ENCODE data around the gene SDK1.
"Not testable (repeated sequence)": the region's sequence is repeated elsewhere in the genome, so short reads cannot be mapped to it uniquely, and the experiment has no call there.

Gene SDK1

GRCh38 chr7:3957472-3958108 lies 656.5 kb downstream of the SDK1 start:
- ChIA-PET POLR2A (ENCODE audit: low non-redundant PET) (no interaction called here), CTCF (no interaction called here)
- no peak for DNase-seq (ENCODE audit: low spot score)
- no peak for TF ChIP-seq CTCF (conservative IDR thresholded peaks at IDR 0.05; ENCODE audit: low read depth)
- H3K27ac ChIP-seq, result no peak overlapping the region

- H3K27ac ChIP-seq, result no peak overlapping the region
- no peak for TF ChIP-seq CTCF (conservative IDR thresholded peaks at IDR 0.05; ENCODE audit: low read depth)
- POLR2A ChIA-PET (ENCODE audit: low non-redundant PET), result no interaction called here
- CTCF ChIA-PET, result no interaction called here
- DNase-seq (ENCODE audit: low spot score), result no peak
These were observed 657.0 kb downstream of the SDK1 start for GRCh38 chr7:3958109-3958483.

- H3K27ac ChIP-seq, result no peak overlapping the region
- ChIA-PET CTCF (no interaction called here), POLR2A (ENCODE audit: low non-redundant PET) (no interaction called here)
- TF ChIP-seq CTCF (conservative IDR thresholded peaks at IDR 0.05; ENCODE audit: low read depth), result no peak
- no peak for DNase-seq (ENCODE audit: low spot score)
These were observed 658.3 kb downstream of the SDK1 start for GRCh38 chr7:3959364-3959763.

- no peak for DNase-seq (ENCODE audit: low spot score)
- CTCF ChIA-PET, result interaction anchor here (0.6 kb wide), 1 partner anchor 1696 kb away, joined by 3 read pairs; no protein-coding TSS in a partner anchor
- H3K27ac ChIP-seq, result no peak overlapping the region
- POLR2A ChIA-PET (ENCODE audit: low non-redundant PET), result no interaction called here
- no peak for TF ChIP-seq CTCF (conservative IDR thresholded peaks at IDR 0.05; ENCODE audit: low read depth)
These were observed 659.2 kb downstream of the SDK1 start for GRCh38 chr7:3960050-3960763.

- no peak overlapping the region for H3K27ac ChIP-seq
- TF ChIP-seq CTCF (conservative IDR thresholded peaks at IDR 0.05; ENCODE audit: low read depth), result no peak
- no peak for DNase-seq (ENCODE audit: low spot score)
- CTCF ChIA-PET, result no interaction called here
- POLR2A ChIA-PET (ENCODE audit: low non-redundant PET), result no interaction called here
These were observed 659.9 kb downstream of the SDK1 start for GRCh38 chr7:3960942-3961341.

- ChIA-PET POLR2A (ENCODE audit: low non-redundant PET) (no interaction called here), CTCF (no interaction called here)
- no peak for DNase-seq (ENCODE audit: low spot score)
- no peak overlapping the region for H3K27ac ChIP-seq
- TF ChIP-seq CTCF (conservative IDR thresholded peaks at IDR 0.05; ENCODE audit: low read depth), result no peak
These were observed 660.9 kb downstream of the SDK1 start for GRCh38 chr7:3961857-3962503.

- DNase-seq (ENCODE audit: low spot score); POLR2A ChIA-PET (ENCODE audit: low non-redundant PET); CTCF ChIA-PET; H3K27ac ChIP-seq: not testable (repeated sequence)
These were observed 662.7 kb downstream of the SDK1 start for GRCh38 chr7:3963768-3964167.
